Measurements from ENCODE around the gene RET. TPM values are rescaled to one million over a fixed set of nuclear protein-coding genes. Genes with fewer than 3 reads are reported as not detected.

The RET gene
- total and polyA plus RNA-seq, 2 of the 8 experiments (the other 6 are each of a cell fraction or from before 2014, with no cell fraction given), result 6.7 to 8.4 TPM

- POLR2A ChIA-PET (ENCODE audit: partially characterized antibody), result no interaction called here
- no peak overlapping the region for H3K56ac ChIP-seq (replicated peaks; ENCODE audit: insufficient read length, low read depth, low read length)
- H2AFZ ChIP-seq (ENCODE audit: low read length), result no peak overlapping the region
- H2BK12ac ChIP-seq (ENCODE audit: low read depth, low read length), result no peak overlapping the region
- no peaks in the 10 kb centered on the region for H3K36me3 ChIP-seq (ENCODE audit: control insufficient read depth in 2 of 4, insufficient read depth in 4 of 4, low read length in 3 of 4)
- no peak overlapping the region for H3K9ac ChIP-seq (replicated peaks in 1 of 4; ENCODE audit: extremely low read depth in 1 of 4, low read depth in 3 of 4, low read length in 3 of 4)
- DNase-seq (ENCODE audit: low read depth in 1 of 2, low spot score in 2 of 2), result no peak
- peaks cover 0 to 2% (median 0%) of the 10 kb centered on the region in 4 experiments; a peak in 2 of 7 replicates for H3K4me1 ChIP-seq (replicated peaks in 1 of 4; ENCODE audit: control insufficient read depth in 3 of 4, insufficient read depth in 4 of 4, low read length in 3 of 4)
- 77% methylated on average over 5 of the region's 5 CpGs; no CpG with 5 or more reads in 1 of the 2 experiments for WGBS, 2 experiments (ENCODE audit: extremely low coverage in 1 of 2, insufficient coverage in 1 of 2, insufficient read length in 1 of 2, insufficient replicate concordance in 2 of 2, low coverage in 1 of 2, low lambda C conversion rate in 2 of 2, missing lambda C conversion rate in 1 of 2)
- no peaks in the 10 kb centered on the region for H3K79me2 ChIP-seq (ENCODE audit: control insufficient read depth in 1 of 2, insufficient read depth in 2 of 2, low read length in 2 of 2)
- no peak overlapping the region for H3K18ac ChIP-seq (ENCODE audit: extremely low read depth, low read length)
- no peak overlapping the region for H2AK5ac ChIP-seq (ENCODE audit: low read depth, low read length)
- H3K79me1 ChIP-seq (ENCODE audit: low read depth, low read length), result peaks cover 4% of the 10 kb centered on the region
- H3K4me3 ChIP-seq (ENCODE audit: extremely low read depth in 1 of 4, insufficient read depth in 2 of 4, low read depth in 3 of 4, low read length in 4 of 4), result no peak overlapping the region
- no peak overlapping the region for H2BK5ac ChIP-seq (ENCODE audit: low read depth, low read length)
- H3K4ac ChIP-seq (replicated peaks; ENCODE audit: insufficient read length, low read depth, low read length), result no peak overlapping the region
- CTCF ChIA-PET (ENCODE audit: partially characterized antibody), result interaction anchor here (0.6 to 1.3 kb wide), 5 partner anchors 9 to 216 kb away, joined by 3 to 4 read pairs (median 4); no protein-coding TSS in a partner anchor
- no peak overlapping the region for H3K4me2 ChIP-seq (ENCODE audit: insufficient read depth in 1 of 2, low read depth in 2 of 2, low read length in 2 of 2)
- no peak overlapping the region for H2BK15ac ChIP-seq (ENCODE audit: low read length)
- H3K23ac ChIP-seq (ENCODE audit: insufficient read length), result no peak overlapping the region
- no peak overlapping the region for H3K27ac ChIP-seq (ENCODE audit: low read depth, low read length)
- peaks cover 2 to 7% of the 10 kb centered on the region in 2 experiments for H4K20me1 ChIP-seq (replicated peaks in 1 of 2; ENCODE audit: control insufficient read depth in 1 of 2, insufficient read depth in 2 of 2, low read length in 2 of 2)
- no peak overlapping the region for H2BK20ac ChIP-seq (ENCODE audit: low read length)
- no peak overlapping the region for H2BK120ac ChIP-seq (replicated peaks; ENCODE audit: low read depth, low read length)
- H3K23me2 ChIP-seq (ENCODE audit: low read depth, low read length), result peaks cover 7% of the 10 kb centered on the region; the same call in 1 of the 2 replicates
- no peak overlapping the region for H3K14ac ChIP-seq (ENCODE audit: insufficient read length)
- no peak overlapping the region for H4K5ac ChIP-seq (ENCODE audit: insufficient read length, low read depth, low read length)
- H3K27me3 ChIP-seq (replicated peaks in 1 of 4; ENCODE audit: control insufficient read depth in 3 of 4, extremely low read depth in 1 of 4, insufficient read depth in 3 of 4, low read length in 3 of 4), result peaks cover under 1 to 2% (median under 1%) of the 10 kb centered on the region in 4 experiments; a peak in 6 of 7 replicates
- H3K9me3 ChIP-seq (ENCODE audit: insufficient read depth in 2 of 2, low read depth in 1 of 2, low read length in 1 of 2), result no peaks in the 10 kb centered on the region
- no peak for FAIRE-seq
- H4K8ac ChIP-seq (ENCODE audit: extremely low read depth, insufficient read depth, low read length), result no peak overlapping the region
- H4K91ac ChIP-seq (replicated peaks; ENCODE audit: insufficient read length, low read length), result no peak overlapping the region
- no peak for TF ChIP-seq RXRA (IDR thresholded peaks at IDR 0.05; ENCODE audit: insufficient read depth, low read depth, low read length)
Observed at GRCh38 chr10:43083764-43084163, 6.9 kb downstream of the RET start.

All from H1 (cell line).